Articular chondrocyte of knee joint (primary cell): ENCODE results near the gene ZBED1. TPM values are rescaled to one million over a fixed set of nuclear protein-coding genes. Genes with fewer than 3 reads are reported as not detected.

ENCODE experiments used
- total RNA-seq: library from RNA; depleted of rRNA; stranded (reverse); fragments of >200 nt; gene quantifications from 2 replicates; pipeline ENCODE4 v1.2.3, GENCODE V29; 2012

ZBED1 gene
- 18.8 and 29.0 TPM in 2 replicates for total RNA-seq

DNA sequence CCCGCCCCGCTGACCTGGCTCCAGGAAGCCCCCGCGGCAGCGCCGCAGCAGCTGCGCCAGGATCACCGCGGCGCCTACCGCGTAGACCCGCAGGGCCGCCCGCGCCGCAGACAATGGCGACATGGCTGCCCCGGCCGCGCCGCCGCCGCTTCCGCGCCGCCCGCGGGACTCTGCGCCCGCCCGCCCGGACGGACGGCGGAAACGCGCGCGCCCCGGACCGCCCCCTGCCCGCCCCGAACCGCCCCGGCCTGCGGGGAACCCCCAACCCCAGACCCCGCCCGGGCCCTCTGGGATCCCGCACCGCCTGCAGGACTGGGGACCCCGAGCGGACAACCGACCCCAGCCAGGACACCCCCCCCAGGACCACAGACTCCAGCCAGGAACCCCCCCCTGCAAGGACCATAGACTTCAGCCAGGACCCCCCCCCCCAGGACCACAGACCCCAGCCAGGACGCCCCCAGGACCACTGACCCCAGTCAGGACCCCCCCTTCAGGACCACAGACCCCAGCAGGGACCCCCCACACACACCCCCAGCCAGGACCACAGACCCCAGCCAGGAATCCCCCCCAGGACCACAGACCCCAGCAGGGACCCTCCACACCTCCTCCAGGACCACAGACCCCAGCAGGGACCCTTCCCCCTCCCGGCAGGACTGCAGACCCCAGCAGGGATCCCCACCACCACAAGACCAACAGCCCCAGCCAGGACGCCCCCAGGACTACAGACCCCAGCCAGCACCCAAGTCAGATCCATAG lies at the start of gene ZBED1, which contains the start of gene DHRSX:
ZBED1 (minus strand) TSS at position 174 of the 756 bp plus-strand sequence. CDS start 10,257 bp downstream, outside the sequence.
DHRSX (minus strand) TSS at position 174 of the 756 bp plus-strand sequence; CDS start at position 123, 51 bp downstream.

Other genes starting within 250 kb of the ZBED1 start
- gene DHRSX, start within 50 bp of the ZBED1 start, total RNA-seq, result 14.9 and 28.6 TPM in 2 replicates
- 259 and 316 TPM in 2 replicates for gene CD99, start 190.3 kb upstream of the ZBED1 start, total RNA-seq